Fibroblast of villous mesenchyme (primary cell): Measurements from ENCODE around the gene NFE2. TPM values are rescaled to one million over a fixed set of nuclear protein-coding genes. Genes with fewer than 3 reads are reported as not detected.
A peak's percentile ranks its signal among the peaks of the same experiment; 100 is the strongest.

Source experiments
- DNase-seq: peaks from one replicate; pipeline ENCODE4 v3.0.0-alpha.2; 2010; ENCODE audit warnings: low read depth
- H3K4me3 ChIP-seq: 2 replicates; pipeline ENCODE4 v1.5.1; 2011; ENCODE audit warnings: low read depth, mild to moderate bottlenecking, low read length
- CTCF ChIP-seq: IDR thresholded peaks from 2 replicates; pipeline ENCODE4 v1.5.1; 2012; ENCODE audit warnings: low read depth, mild to moderate bottlenecking, low read length; ENCODE audit not compliant: insufficient read depth
- total RNA-seq: library from RNA; depleted of rRNA; stranded (reverse); fragments of >200 nt; gene quantifications from 2 replicates; pipeline ENCODE4 v1.2.3, GENCODE V29; 2012

Gene NFE2
- total RNA-seq, 1 donor, result 0.43 TPM

GRCh38 chr12:54259194-54260011 lies 41.4 kb downstream of the NFE2 start:
- DNase-seq, result peak; percentile 88
- TF ChIP-seq CTCF, result no peak
- peak overlapping the region; percentile 50 for H3K4me3 ChIP-seq

- peak; percentile 16 for DNase-seq
- no peak overlapping the region for H3K4me3 ChIP-seq
- no peak for TF ChIP-seq CTCF
These were observed 42.6 kb downstream of the NFE2 start for GRCh38 chr12:54258201-54258681.

GRCh38 chr12:54257332-54257731 lies 43.5 kb downstream of the NFE2 start:
- no peak overlapping the region for H3K4me3 ChIP-seq
- TF ChIP-seq CTCF, result no peak
- no peak for DNase-seq

- TF ChIP-seq CTCF, result no peak
- DNase-seq, result no peak
- no peak overlapping the region for H3K4me3 ChIP-seq
These were observed 47.6 kb downstream of the NFE2 start for GRCh38 chr12:54253240-54253639.

GRCh38 chr12:54251667-54252284 lies 49.0 kb downstream of the NFE2 start:
- DNase-seq, result peak; percentile 55
- no peak overlapping the region for H3K4me3 ChIP-seq
- peak; percentile 69 for TF ChIP-seq CTCF

- no peak overlapping the region for H3K4me3 ChIP-seq
- no peak for TF ChIP-seq CTCF
- no peak for DNase-seq
These were observed 51.3 kb downstream of the NFE2 start for GRCh38 chr12:54249489-54249888.
